Measurements from ENCODE around the gene TBC1D16.

TBC1D16 gene

GRCh38 chr17:79883202-79883601 lies 152.5 kb downstream of the TBC1D16 start:
- no peak for DNase-seq (ENCODE audit: low read depth)

All from stimulated activated CD8-positive, alpha-beta memory T cell treated with anti-CD3 and anti-CD28 coated beads, Interleukin-4, amount 100 ng/mL, for 24 hours (primary cell).